OCI-LY1 (cell line): ENCODE measurements around the gene ADAMTS8.

Experiments used
- H2AFZ ChIP-seq: fragments of 200-600 bp; sonication (generic), shearing (Covaris generic); 2 replicates; pipeline ENCODE4 v1.6.0; 2014; ENCODE audit warnings: antibody characterized with exemption, mild to moderate bottlenecking, low read length
- H3F3A ChIP-seq: fragments of 200-600 bp; sonication (generic), shearing (Covaris generic); 2 replicates; pipeline ENCODE4 v1.6.0; 2014; ENCODE audit warnings: mild to moderate bottlenecking, antibody characterized with exemption, low read length, moderate library complexity; ENCODE audit not compliant: insufficient read depth
- H3K27ac ChIP-seq: fragments of 200-600 bp; sonication (generic); 2 replicates; pipeline ENCODE4 v1.5.1; 2014; ENCODE audit warnings: low read length, mixed run types, mild to moderate bottlenecking, low read depth; ENCODE audit not compliant: poor library complexity, severe bottlenecking
- H3K27me3 ChIP-seq: fragments of 200-600 bp; sonication (generic); 2 replicates; pipeline ENCODE4 v1.6.0; 2014; ENCODE audit warnings: antibody characterized with exemption, mild to moderate bottlenecking, low read length, moderate library complexity; ENCODE audit not compliant: insufficient read depth
- H3K36me3 ChIP-seq: fragments of 200-600 bp; sonication (generic); 2 replicates; pipeline ENCODE4 v1.6.1; 2014; ENCODE audit warnings: mild to moderate bottlenecking, antibody characterized with exemption, low read length, moderate library complexity, mixed read lengths; ENCODE audit not compliant: insufficient read depth
- H3K4me1 ChIP-seq: fragments of 200-600 bp; sonication (generic); 2 replicates; pipeline ENCODE4 v1.5.1; 2014; ENCODE audit warnings: mild to moderate bottlenecking, low read length, moderate library complexity; ENCODE audit not compliant: insufficient read depth, severe bottlenecking
- H3K4me2 ChIP-seq: fragments of 200-600 bp; sonication (generic), shearing (Covaris generic); 2 replicates; pipeline ENCODE4 v1.6.1; 2014; ENCODE audit warnings: low read length
- H3K4me3 ChIP-seq: fragments of 200-600 bp; sonication (generic); 2 replicates; pipeline ENCODE4 v1.5.1; 2014; ENCODE audit warnings: low read length, low read depth, mild to moderate bottlenecking, mixed read lengths; ENCODE audit not compliant: poor library complexity, severe bottlenecking
- H3K79me2 ChIP-seq: fragments of 200-600 bp; shearing (Covaris generic); 2 replicates; pipeline ENCODE4 v1.6.1; 2016; ENCODE audit warnings: mixed run types, low read length, mixed read lengths; ENCODE audit not compliant: insufficient read depth
- H3K9ac ChIP-seq: fragments of 200-600 bp; sonication (generic), shearing (Covaris generic); 2 replicates; pipeline ENCODE4 v1.6.1; 2014; ENCODE audit warnings: mild to moderate bottlenecking, low read length, mixed read lengths
- H3K9me2 ChIP-seq: fragments of 200-600 bp; sonication (generic), shearing (Covaris generic); 2 replicates; pipeline ENCODE4 v1.6.1; 2014; ENCODE audit warnings: low read depth, mild to moderate bottlenecking, low read length, mixed read lengths
- H3K9me3 ChIP-seq: fragments of 200-600 bp; shearing (Covaris generic); 2 replicates; pipeline ENCODE4 v1.6.1; 2014; ENCODE audit warnings: low read length, mixed read lengths
- H4K20me1 ChIP-seq: fragments of 200-600 bp; sonication (generic), shearing (Covaris generic); 2 replicates; pipeline ENCODE4 v1.6.0; 2016; ENCODE audit warnings: mild to moderate bottlenecking, low read length; ENCODE audit not compliant: insufficient read depth
- CTCF ChIP-seq: fragments of 200-600 bp; sonication (generic), shearing (Covaris generic); IDR thresholded peaks from 2 replicates; pipeline ENCODE4 v1.5.1; 2017; ENCODE audit warnings: mild to moderate bottlenecking, antibody characterized with exemption, low read length, moderate library complexity, mixed read lengths
- EZH2 ChIP-seq: fragments of 200-600 bp; sonication (generic), shearing (Covaris generic); IDR thresholded peaks from 2 replicates; pipeline ENCODE4 v1.8.0; 2017; ENCODE audit warnings: borderline replicate concordance, mixed run types, mild to moderate bottlenecking, antibody characterized with exemption, low read length, moderate library complexity, mixed read lengths

The ADAMTS8 gene

DNA sequence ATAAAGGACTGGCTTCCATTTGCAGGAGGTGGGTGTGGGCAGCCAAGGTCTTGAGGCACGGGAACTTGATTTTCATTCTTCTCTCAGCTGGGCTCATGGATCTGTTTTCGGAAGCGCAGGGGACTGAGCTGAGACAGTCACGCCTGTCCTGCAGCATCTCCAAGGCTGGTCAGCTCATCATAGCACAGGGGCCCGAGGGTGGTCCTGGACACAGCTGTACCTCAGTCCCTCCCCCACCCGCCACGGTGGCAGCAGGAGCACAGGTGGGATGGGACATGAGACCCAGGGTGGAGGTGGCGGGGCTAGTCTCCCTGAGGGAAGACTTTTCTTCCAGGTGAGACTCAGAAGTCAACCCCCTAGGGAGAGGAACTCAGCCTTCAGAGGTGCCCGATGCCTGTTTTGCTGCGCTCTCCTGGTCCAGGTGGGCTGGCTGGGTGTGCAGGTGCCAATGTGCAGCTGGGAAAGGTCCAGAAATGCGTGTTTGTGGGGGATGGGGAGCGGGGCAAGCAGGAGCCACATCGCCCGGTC lies 3.7 kb downstream of the ADAMTS8 start:
- Histone ChIP-seq H3K9ac (no peak overlapping the region), H2AFZ (no peak overlapping the region)
- TF ChIP-seq CTCF: no peak
- TF ChIP-seq EZH2: no peak

GRCh38 chr11:130423541-130424142 lies 4.8 kb downstream of the ADAMTS8 start:
- Histone ChIP-seq H3K27ac (no peak overlapping the region), H3K4me1 (no peaks in the 10 kb centered on the region), H2AFZ (no peak overlapping the region), H3K4me3 (no peak overlapping the region), H3K79me2 (no peaks in the 10 kb centered on the region), H3K9me2 (no peaks in the 10 kb centered on the region), H3K9me3 (no peaks in the 10 kb centered on the region), H3F3A (no peaks in the 10 kb centered on the region), H3K36me3 (no peaks in the 10 kb centered on the region), H3K27me3 (no peaks in the 10 kb centered on the region), H3K9ac (no peak overlapping the region), H4K20me1 (no peaks in the 10 kb centered on the region), H3K4me2 (no peak overlapping the region)
- no peak for TF ChIP-seq CTCF
- no peak for TF ChIP-seq EZH2

More for the DNA sequence above, 3.7 kb downstream of the ADAMTS8 start:
- Histone ChIP-seq H4K20me1 (no peaks in the 10 kb centered on the region), H3K27ac (no peak overlapping the region), H3K9me3 (no peaks in the 10 kb centered on the region), H3K4me1 (no peaks in the 10 kb centered on the region), H3K27me3 (no peaks in the 10 kb centered on the region), H3F3A (no peaks in the 10 kb centered on the region), H3K9me2 (no peaks in the 10 kb centered on the region), H3K4me2 (no peak overlapping the region), H3K36me3 (no peaks in the 10 kb centered on the region), H3K79me2 (no peaks in the 10 kb centered on the region), H3K4me3 (no peak overlapping the region)

GRCh38 chr11:130422251-130422995 lies 6.0 kb downstream of the ADAMTS8 start:
- Histone ChIP-seq H3K9me3 (no peaks in the 10 kb centered on the region), H3K9ac (no peak overlapping the region), H3K4me1 (no peaks in the 10 kb centered on the region), H3K27ac (no peak overlapping the region), H3K27me3 (no peaks in the 10 kb centered on the region), H3F3A (no peaks in the 10 kb centered on the region), H4K20me1 (no peaks in the 10 kb centered on the region), H3K9me2 (no peaks in the 10 kb centered on the region), H3K79me2 (no peaks in the 10 kb centered on the region), H3K4me2 (no peak overlapping the region), H2AFZ (no peak overlapping the region), H3K4me3 (no peak overlapping the region), H3K36me3 (no peaks in the 10 kb centered on the region)
- TF ChIP-seq CTCF: no peak
- TF ChIP-seq EZH2: no peak
